GM12873 (cell line): Measurements from ENCODE around the gene PRKRIP1.

Experiments
- CTCF ChIP-seq: IDR thresholded peaks from 2 replicates; pipeline ENCODE4 v1.5.1; 2012; ENCODE audit warnings: low read depth, mild to moderate bottlenecking, moderate library complexity, low read length, control low read depth; ENCODE audit not compliant: insufficient read depth; ENCODE audit errors: missing control alignments

PRKRIP1 gene

GRCh38 chr7:102424129-102424551 lies 28.0 kb downstream of the PRKRIP1 start:
- no peak for TF ChIP-seq CTCF

GRCh38 chr7:102424787-102425218 lies 28.6 kb downstream of the PRKRIP1 start:
- TF ChIP-seq CTCF, result no peak

GRCh38 chr7:102425639-102426267 lies 29.6 kb downstream of the PRKRIP1 start:
- TF ChIP-seq CTCF, result peak; percentile 12

GRCh38 chr7:102426268-102427018 lies 30.3 kb downstream of the PRKRIP1 start:
- no peak for TF ChIP-seq CTCF

- TF ChIP-seq CTCF, result no peak
Observed at GRCh38 chr7:102427019-102427405, 30.8 kb downstream of the PRKRIP1 start.

- no peak for TF ChIP-seq CTCF
Observed at GRCh38 chr7:102429141-102429899, 33.2 kb downstream of the PRKRIP1 start.
